HG02885 (cell line): Measurements from ENCODE around the gene FOXF2.

Experiments used
- ATAC-seq: cut with Tn5 transposase; IDR thresholded peaks from one replicate; pipeline ENCODE4 v1.9.1; 2021; ENCODE audit warnings: mild to moderate bottlenecking; ENCODE audit not compliant: unreplicated experiment, poor library complexity

The FOXF2 gene

GRCh38 chr6:1378065-1379016, 11.0 kb upstream of the FOXF2 start:
- no peak for ATAC-seq

GRCh38 chr6:1379017-1379787, 10.2 kb upstream of the FOXF2 start:
- no peak for ATAC-seq

GRCh38 chr6:1379788-1380147, 9.6 kb upstream of the FOXF2 start:
- no peak for ATAC-seq

GRCh38 chr6:1380625-1381427, 8.6 kb upstream of the FOXF2 start:
- no peak for ATAC-seq

- no peak for ATAC-seq
Measured at GRCh38 chr6:1381481-1382330, 7.7 kb upstream of the FOXF2 start.

- ATAC-seq: no peak
Measured at GRCh38 chr6:1382331-1382882, 7.0 kb upstream of the FOXF2 start.

GRCh38 chr6:1382883-1383728, 6.3 kb upstream of the FOXF2 start:
- ATAC-seq: no peak

GRCh38 chr6:1383729-1384548, 5.4 kb upstream of the FOXF2 start:
- no peak for ATAC-seq

- ATAC-seq: no peak
Measured at GRCh38 chr6:1384549-1385128, 4.7 kb upstream of the FOXF2 start.

GRCh38 chr6:1385129-1386037, 4.0 kb upstream of the FOXF2 start:
- ATAC-seq: no peak

GRCh38 chr6:1386038-1386709, 3.2 kb upstream of the FOXF2 start:
- ATAC-seq: no peak

GRCh38 chr6:1387538-1387875, 1.9 kb upstream of the FOXF2 start:
- no peak for ATAC-seq

- ATAC-seq: no peak
Measured at GRCh38 chr6:1387876-1388629, 1.3 kb upstream of the FOXF2 start.

GRCh38 chr6:1388630-1389368, 577 bp upstream of the FOXF2 start:
- ATAC-seq: no peak
